ENCODE measurements around the gene LRRC59.
A peak's percentile ranks its signal among the peaks of the same experiment; 100 is the strongest.

LRRC59 gene

GRCh38 chr17:50361561-50362480, 35.5 kb downstream of the LRRC59 start:
- peak; percentile 61 for DNase-seq (ENCODE audit: low read depth)

DNA sequence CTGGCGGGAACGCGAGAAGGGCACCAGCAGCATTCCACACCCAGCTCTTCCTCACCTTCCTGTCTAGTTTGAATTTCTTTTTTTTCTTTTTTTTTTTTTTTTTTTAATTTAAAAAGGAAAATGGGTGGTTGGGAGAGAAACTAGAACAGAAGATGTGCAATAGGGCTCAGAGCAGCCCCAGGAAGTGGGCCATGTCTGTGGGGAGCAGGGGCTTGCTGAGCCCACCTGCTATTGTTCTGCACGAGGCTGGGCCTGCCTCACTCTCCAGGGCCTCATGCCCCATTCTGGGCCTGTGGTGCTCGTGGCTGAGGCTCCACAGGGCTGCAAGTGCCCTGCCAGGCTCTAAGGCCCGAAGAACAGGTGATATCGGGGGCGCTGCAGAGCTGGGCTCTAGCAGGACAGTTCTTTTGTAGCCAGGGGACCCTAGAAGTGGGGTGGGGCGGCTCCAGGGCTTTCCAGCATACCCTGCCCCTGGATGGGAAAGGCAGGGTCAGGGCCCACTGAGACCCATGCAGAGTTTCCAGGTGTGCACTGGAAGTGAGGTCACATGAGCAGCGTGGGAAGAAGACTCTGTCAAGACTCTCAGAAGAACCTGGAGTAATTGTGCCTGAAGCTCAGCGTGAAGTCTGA, 36.7 kb downstream of the LRRC59 start:
- no peak for DNase-seq (ENCODE audit: low read depth)

GRCh38 chr17:50359998-50360461, 37.3 kb downstream of the LRRC59 start:
- DNase-seq (ENCODE audit: low read depth), result no peak

- DNase-seq (ENCODE audit: low read depth), result no peak
Measured at GRCh38 chr17:50359005-50359699, 38.2 kb downstream of the LRRC59 start.

DNA sequence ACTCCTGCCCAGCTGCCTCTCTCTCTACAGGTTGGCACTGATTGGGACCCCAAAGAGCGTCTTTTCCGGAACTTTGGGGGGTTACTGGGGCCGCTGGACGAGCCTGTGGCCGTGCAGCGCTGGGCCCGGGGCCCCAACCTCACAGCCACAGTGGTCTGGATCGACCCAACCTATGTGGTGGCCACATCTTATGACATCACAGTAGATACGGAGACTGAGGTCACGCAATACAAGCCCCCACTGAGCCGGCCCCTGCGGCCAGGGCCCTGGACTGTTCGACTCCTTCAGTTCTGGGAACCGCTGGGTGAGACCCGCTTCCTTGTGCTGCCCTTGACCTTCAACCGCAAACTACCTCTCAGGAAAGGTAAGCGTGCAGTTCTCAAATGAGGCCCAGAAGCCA, 39.1 kb downstream of the LRRC59 start:
- DNase-seq (ENCODE audit: low read depth), result no peak

GRCh38 chr17:50356892-50357510, 40.3 kb downstream of the LRRC59 start:
- DNase-seq (ENCODE audit: low read depth), result no peak

DNA sequence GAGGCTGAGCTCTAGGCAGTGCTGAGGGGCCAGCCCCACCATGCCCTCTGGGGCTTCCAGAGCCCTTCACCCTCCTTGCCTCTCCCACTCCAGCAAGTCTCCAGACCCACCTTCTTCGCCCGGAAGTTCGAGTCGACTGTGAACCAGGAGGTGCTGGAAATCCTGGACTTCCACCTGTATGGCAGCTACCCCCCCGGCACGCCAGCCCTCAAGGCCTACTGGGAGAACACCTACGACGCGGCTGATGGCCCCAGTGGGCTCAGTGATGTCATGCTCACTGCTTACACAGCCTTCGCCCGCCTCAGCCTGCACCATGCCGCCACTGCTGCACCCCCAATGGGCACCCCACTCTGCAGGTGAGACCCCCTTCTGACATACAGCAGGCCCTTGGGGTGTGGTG, 40.9 kb downstream of the LRRC59 start:
- no peak for DNase-seq (ENCODE audit: low read depth)

- DNase-seq (ENCODE audit: low read depth), result no peak
Measured at GRCh38 chr17:50355701-50356341, 41.5 kb downstream of the LRRC59 start.

- no peak for DNase-seq (ENCODE audit: low read depth)
Measured at GRCh38 chr17:50355336-50355700, 42.0 kb downstream of the LRRC59 start.

GRCh38 chr17:50354776-50355175, 42.5 kb downstream of the LRRC59 start:
- DNase-seq (ENCODE audit: low read depth), result no peak

DNA sequence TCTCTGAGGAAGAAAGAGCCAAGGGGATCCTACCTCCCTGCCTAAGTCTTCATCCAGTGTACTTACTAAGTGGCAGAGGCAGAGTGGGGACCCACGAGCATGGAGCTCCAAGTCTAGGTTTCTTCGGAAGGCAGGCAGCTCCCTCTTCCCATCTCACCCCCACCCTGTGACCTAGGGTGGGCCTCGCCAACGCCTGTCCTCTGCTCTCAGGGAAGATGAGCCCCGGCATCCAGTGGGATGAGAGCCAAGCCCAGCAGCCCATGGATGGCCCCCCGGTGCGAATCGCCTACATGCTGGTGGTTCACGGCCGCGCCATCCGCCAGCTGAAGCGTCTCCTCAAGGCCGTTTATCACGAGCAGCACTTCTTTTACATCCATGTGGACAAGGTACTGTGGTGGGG, 43.1 kb downstream of the LRRC59 start:
- no peak for DNase-seq (ENCODE audit: low read depth)

- DNase-seq (ENCODE audit: low read depth), result no peak
Measured at GRCh38 chr17:50353600-50354195, 43.6 kb downstream of the LRRC59 start.

DNA sequence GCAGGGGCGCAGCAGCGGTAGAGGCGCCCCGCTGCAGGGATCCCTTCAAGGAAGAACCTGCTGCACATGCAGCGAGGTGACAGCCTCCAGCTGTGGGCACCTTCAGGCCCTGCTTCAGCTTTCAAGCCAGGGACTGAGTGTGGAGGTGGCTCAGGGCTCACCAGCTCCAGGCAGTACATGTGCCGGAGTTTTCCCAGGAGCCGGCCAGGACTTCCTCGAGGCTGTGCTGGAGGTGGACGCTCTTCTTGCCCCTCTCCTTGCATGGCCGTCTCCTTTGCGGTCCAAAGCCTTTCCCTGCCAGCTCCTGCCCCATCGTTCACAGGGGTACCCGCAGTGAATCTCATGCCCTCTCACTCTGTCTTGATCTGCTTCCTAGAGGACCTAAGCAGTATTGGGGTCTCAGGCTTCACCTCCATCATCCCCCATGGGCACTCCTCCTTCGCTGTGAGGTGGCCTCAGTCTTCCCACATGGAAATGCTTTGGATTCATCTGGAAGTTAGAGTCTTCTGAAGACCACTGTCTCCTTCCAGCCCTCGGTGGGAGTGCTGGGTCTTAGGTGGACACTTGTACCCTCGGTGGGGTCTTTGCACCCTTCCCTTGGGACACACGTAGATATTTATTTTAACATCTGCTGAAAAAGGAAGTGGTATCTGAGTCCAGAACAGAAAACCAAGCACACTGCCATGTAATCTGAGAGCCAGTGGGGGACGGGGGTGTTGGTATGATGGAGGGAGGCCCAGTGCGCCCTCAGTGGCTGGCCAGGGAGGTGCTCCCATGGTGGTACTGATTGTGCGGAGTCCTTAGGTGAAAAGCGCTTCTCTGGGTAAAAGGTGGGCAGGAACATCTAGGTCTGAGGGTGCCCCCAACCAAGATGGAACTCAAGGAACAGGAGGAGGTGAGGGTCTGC, 44.4 kb downstream of the LRRC59 start:
- DNase-seq (ENCODE audit: low read depth), result no peak

DNA sequence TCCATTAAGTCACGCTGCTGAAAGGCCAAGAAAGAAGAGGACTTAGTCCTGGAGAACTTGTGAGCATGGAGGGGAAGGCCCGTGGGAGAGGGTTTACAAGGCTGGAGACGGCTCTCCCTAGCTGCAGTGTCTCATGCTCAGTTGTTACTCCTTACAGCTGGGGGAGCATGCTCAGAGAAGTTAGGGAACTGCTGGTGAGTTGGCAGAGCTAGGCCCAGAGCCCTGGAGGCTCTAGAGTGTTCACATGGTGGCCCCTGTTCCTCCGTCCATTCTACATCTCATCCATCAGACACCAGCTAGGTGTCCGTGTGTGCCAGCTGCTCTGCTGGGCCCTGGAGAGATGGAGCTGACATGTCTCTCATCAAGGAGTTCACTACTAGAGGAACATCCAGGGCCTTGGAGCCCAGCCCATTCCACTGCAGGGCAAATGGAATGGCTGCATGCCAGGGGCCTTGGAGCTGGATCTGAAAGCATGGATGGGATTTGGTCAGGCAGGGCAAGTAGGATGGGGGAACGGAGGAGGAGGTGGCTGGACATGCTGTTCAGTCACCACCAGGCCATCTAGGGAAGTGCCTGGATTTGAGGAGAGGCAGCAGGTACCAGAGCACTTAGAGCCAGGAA, 45.1 kb downstream of the LRRC59 start:
- no peak for DNase-seq (ENCODE audit: low read depth)

DNA sequence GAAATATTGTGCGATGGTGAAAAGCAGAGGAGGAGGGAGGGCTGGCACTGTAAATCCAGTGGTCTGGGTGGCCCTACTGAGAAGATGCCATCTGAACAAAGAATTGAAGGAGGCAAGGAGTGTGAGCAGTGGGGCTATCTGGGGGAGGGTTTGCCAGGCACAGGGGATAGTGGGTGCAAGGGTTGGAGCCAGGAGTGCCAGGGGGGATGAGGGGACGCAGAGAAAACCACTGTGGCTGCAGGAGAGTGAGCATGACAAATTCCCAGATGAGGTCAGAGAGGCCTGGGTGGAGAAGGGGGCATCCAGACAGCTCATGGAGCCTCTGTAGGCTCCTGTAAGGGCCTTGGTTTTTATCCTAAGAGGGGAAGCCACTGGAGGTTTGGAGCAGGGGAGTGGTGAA, 46.6 kb downstream of the LRRC59 start:
- DNase-seq (ENCODE audit: low read depth), result no peak

DNA sequence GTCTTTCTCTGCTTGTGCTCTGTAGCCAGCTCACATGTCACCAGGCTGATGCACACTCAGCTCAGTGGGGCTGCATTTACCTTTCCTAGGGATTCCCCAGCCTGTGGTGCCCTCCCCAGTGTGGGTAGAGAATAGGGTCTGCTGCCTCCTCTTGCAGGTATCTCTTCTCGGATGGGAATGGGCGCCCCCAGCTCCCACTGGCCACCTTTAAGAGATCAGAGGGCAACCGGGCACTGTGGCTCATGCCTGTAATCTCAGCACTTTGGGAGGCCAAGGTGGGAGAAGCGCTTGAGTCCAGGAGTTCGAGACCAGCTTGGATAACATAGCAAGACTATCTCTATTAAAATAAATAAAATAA, 48.1 kb downstream of the LRRC59 start:
- DNase-seq (ENCODE audit: low read depth), result no peak

DNA sequence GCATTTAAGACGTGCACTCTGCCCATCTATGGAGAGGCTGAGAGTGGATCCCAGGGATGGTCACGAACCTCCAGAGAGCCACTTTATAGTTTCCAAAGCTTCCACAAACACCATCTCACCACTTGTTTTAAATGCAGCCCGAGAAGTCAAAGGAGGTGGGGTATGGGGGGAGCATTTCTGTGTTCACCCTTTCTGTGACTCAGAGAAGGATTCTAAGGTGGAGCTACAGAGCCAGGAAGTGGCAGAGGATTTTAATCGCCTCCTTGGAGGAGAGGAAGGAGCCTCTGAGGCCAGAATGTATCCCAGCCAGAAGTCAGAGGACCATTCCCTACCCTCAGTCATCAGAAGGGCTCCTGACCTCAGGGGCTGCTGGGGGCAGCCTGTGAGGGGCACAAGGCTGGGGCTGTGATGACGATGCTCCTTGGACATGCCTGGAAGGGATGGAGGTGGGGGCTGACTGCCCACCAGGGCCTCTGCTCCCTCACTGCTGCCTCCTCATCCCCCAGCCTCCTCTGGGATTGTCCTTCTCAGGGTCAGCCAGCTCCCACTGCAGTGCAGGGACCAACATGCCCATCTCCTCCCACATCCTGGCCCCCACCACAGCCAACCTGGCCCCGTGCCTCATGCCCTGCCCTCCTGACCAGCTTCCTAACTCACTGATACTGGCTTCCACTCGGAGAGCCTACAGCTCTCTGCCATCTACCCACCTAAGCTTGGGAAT, 48.6 kb downstream of the LRRC59 start:
- no peak for DNase-seq (ENCODE audit: low read depth)

DNA sequence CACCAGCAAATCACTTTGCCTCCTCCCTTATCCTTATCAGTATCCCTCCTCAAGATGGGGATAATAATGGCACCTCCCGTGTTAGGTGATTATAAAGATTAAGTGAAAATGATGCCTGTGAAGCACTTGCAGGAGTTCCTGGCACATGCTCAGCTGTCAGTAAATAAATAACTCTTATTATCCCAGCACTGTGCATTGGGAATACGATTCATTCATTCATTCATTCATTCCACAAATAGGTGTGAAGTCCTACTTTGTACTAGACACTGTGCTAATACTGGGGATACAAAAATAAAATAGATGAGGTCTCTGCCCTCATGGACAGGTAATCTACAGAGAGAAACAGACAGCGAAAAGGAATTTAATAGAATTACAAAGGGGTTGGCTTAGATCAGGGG, 49.4 kb downstream of the LRRC59 start:
- DNase-seq (ENCODE audit: low read depth), result no peak

DNA sequence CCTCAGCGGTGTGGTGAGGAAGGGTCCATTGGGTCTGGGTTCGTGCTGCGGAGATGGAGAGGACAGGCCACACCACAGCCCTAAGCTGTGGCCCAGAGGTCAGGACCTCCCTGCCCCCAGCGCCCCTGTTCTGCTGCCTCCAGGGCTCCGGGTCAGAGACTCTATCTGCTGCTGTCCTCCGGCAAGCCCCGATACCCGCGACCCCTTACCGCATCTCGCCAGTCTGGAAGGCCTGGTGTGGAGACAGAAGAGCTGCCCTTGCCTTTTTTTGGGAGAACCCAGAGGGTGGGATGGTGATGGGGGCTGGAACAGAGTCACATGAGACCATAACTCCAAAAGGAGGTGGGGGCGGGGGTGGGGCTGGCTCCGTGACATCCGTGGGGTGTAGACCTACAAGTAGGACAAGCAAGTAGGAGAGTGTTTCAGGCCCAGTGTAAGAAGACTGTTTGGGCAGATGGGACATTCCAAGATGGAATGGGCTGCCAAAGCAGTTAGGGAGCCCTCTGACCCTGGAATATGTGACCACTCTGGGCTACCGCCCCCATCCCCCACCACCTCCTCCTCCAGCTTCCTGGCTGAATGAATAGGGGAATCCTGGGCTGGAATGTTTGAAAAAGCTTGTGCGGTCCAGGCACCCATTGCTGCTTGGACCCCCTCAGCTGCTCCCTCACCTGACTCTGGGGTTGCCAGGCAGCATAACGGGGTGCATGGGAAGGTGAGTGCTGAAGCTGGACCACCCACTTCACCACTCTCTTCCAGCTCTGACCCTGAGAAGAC, 50.0 kb downstream of the LRRC59 start:
- DNase-seq (ENCODE audit: low read depth), result no peak

Measured in fibroblast of gingiva (primary cell).